NT2/D1 (cell line): Measurements from ENCODE around the gene KCNT1.

Source experiments
- DNase-seq: peaks from one replicate; pipeline ENCODE4 v3.0.0-alpha.2; 2011; ENCODE audit warnings: low read depth, low spot score
- H3K27me3 ChIP-seq: 2 replicates; pipeline ENCODE4 v1.6.0; 2011; ENCODE audit warnings: mild to moderate bottlenecking; ENCODE audit not compliant: insufficient read length, insufficient read depth
- H3K36me3 ChIP-seq: 2 replicates; pipeline ENCODE4 v1.6.1; 2011; ENCODE audit warnings: mild to moderate bottlenecking, low read length, mixed read lengths; ENCODE audit not compliant: insufficient read depth, insufficient read length
- H3K4me1 ChIP-seq: 2 replicates; pipeline ENCODE4 v1.5.1; 2011; ENCODE audit not compliant: insufficient read depth, insufficient read length
- H3K4me3 ChIP-seq: 2 replicates; pipeline ENCODE4 v1.5.1; 2011; ENCODE audit warnings: low read depth; ENCODE audit not compliant: insufficient read length
- H3K9ac ChIP-seq: 2 replicates; pipeline ENCODE4 v1.6.0; 2011; ENCODE audit warnings: low read depth; ENCODE audit not compliant: insufficient read length
- H3K9me3 ChIP-seq: 2 replicates; pipeline ENCODE4 v1.5.1; 2011; ENCODE audit warnings: mild to moderate bottlenecking, low read length; ENCODE audit not compliant: insufficient read depth
- SUZ12 ChIP-seq: IDR thresholded peaks from 2 replicates; pipeline ENCODE4 v1.6.1; 2011; ENCODE audit not compliant: insufficient read length, insufficient read depth; ENCODE audit errors: extremely low read depth
- YY1 ChIP-seq: IDR thresholded peaks from 2 replicates; pipeline ENCODE4 v1.6.1; 2011; ENCODE audit not compliant: insufficient read length, insufficient read depth
- ZNF274 ChIP-seq: IDR thresholded peaks from 2 replicates; pipeline ENCODE4 v1.6.1; 2011; ENCODE audit warnings: mild to moderate bottlenecking, low read depth, low read length

KCNT1 gene

GRCh38 chr9:135764731-135765130 lies 62.7 kb downstream of the KCNT1 start:
- H3K4me1 ChIP-seq, result no peaks in the 10 kb centered on the region
- TF ChIP-seq ZNF274 (no peak), SUZ12 (no peak), YY1 (no peak)
- H3K9me3 ChIP-seq, result peaks cover 10% of the 10 kb centered on the region; the same call in 1 of the 2 replicates
- H3K4me3 ChIP-seq, result no peak overlapping the region
- H3K9ac ChIP-seq, result no peak overlapping the region
- no peaks in the 10 kb centered on the region for H3K27me3 ChIP-seq
- no peak for DNase-seq
- H3K36me3 ChIP-seq, result no peaks in the 10 kb centered on the region

GRCh38 chr9:135765416-135765815 lies 63.4 kb downstream of the KCNT1 start:
- Histone ChIP-seq H3K4me1 (no peaks in the 10 kb centered on the region), H3K4me3 (no peak overlapping the region), H3K9me3 (peaks cover 10% of the 10 kb centered on the region; the same call in 1 of the 2 replicates), H3K9ac (no peak overlapping the region), H3K27me3 (no peaks in the 10 kb centered on the region), H3K36me3 (no peaks in the 10 kb centered on the region)
- DNase-seq, result no peak
- no peak for TF ChIP-seq SUZ12
- no peak for TF ChIP-seq YY1
- TF ChIP-seq ZNF274, result no peak

- no peak for DNase-seq
- Histone ChIP-seq H3K36me3 (no peaks in the 10 kb centered on the region), H3K27me3 (no peaks in the 10 kb centered on the region), H3K4me1 (no peaks in the 10 kb centered on the region), H3K9ac (no peak overlapping the region), H3K4me3 (no peak overlapping the region), H3K9me3 (peaks cover 10% of the 10 kb centered on the region; the same call in 1 of the 2 replicates)
- TF ChIP-seq SUZ12, result no peak
- no peak for TF ChIP-seq YY1
- TF ChIP-seq ZNF274, result no peak
These were observed 64.3 kb downstream of the KCNT1 start for GRCh38 chr9:135766251-135766650.

- no peak for DNase-seq
- Histone ChIP-seq H3K36me3 (no peaks in the 10 kb centered on the region), H3K27me3 (no peaks in the 10 kb centered on the region), H3K4me3 (no peak overlapping the region), H3K9me3 (peaks cover 10% of the 10 kb centered on the region; the same call in 1 of the 2 replicates), H3K9ac (no peak overlapping the region), H3K4me1 (no peaks in the 10 kb centered on the region)
- TF ChIP-seq ZNF274 (no peak), YY1 (no peak), SUZ12 (no peak)
These were observed 64.7 kb downstream of the KCNT1 start for GRCh38 chr9:135766707-135767106.

GRCh38 chr9:135768516-135769218 lies 66.7 kb downstream of the KCNT1 start:
- TF ChIP-seq ZNF274 (no peak), YY1 (no peak), SUZ12 (no peak)
- no peak for DNase-seq
- H3K27me3 ChIP-seq, result no peaks in the 10 kb centered on the region
- peaks cover 6% of the 10 kb centered on the region for H3K4me1 ChIP-seq
- peaks cover 10% of the 10 kb centered on the region; the same call in 1 of the 2 replicates for H3K9me3 ChIP-seq
- H3K9ac ChIP-seq, result no peak overlapping the region
- H3K4me3 ChIP-seq, result no peak overlapping the region
- H3K36me3 ChIP-seq, result no peaks in the 10 kb centered on the region

GRCh38 chr9:135769489-135770202 lies 67.7 kb downstream of the KCNT1 start:
- peaks cover 10% of the 10 kb centered on the region; the same call in 1 of the 2 replicates for H3K9me3 ChIP-seq
- no peak for DNase-seq
- no peaks in the 10 kb centered on the region for H3K36me3 ChIP-seq
- H3K4me3 ChIP-seq, result no peak overlapping the region
- TF ChIP-seq YY1 (no peak), SUZ12 (no peak)
- H3K27me3 ChIP-seq, result no peaks in the 10 kb centered on the region
- peaks cover 6% of the 10 kb centered on the region for H3K4me1 ChIP-seq
- H3K9ac ChIP-seq, result no peak overlapping the region

GRCh38 chr9:135770203-135770535 lies 68.2 kb downstream of the KCNT1 start:
- TF ChIP-seq SUZ12 (no peak), YY1 (no peak), ZNF274 (no peak)
- peaks cover 6% of the 10 kb centered on the region for H3K4me1 ChIP-seq
- H3K27me3 ChIP-seq, result no peaks in the 10 kb centered on the region
- no peak overlapping the region for H3K4me3 ChIP-seq
- no peak overlapping the region for H3K9ac ChIP-seq
- DNase-seq, result no peak
- no peaks in the 10 kb centered on the region for H3K36me3 ChIP-seq
- H3K9me3 ChIP-seq, result peaks cover 10% of the 10 kb centered on the region; the same call in 1 of the 2 replicates
